AG04449 (cell line): ENCODE data around the gene PPP1R13B.

ENCODE experiments used
- CTCF ChIA-PET: fragments of 350-600 bp; formaldehyde crosslinking; extraction: SDS; loops from one replicate; lab custom pipeline; 2021; ENCODE audit warnings: antibody characterized with exemption; lab: Yijun Ruan, JAX
- POLR2A ChIA-PET: fragments of 400-600, 350-600 bp; formaldehyde crosslinking; extraction: SDS; loops from one replicate; lab custom pipeline; 2020; ENCODE audit warnings: antibody characterized with exemption, inconsistent platforms; lab: Yijun Ruan, JAX
- DNase-seq: peaks from one replicate; pipeline ENCODE4 v3.0.0-alpha.2; 2010; ENCODE audit warnings: low read depth, low spot score
- H3K4me3 ChIP-seq: 2 replicates; pipeline ENCODE4 v1.5.1; 2011; ENCODE audit warnings: low read depth, mild to moderate bottlenecking, control low read depth, low read length
- CTCF ChIP-seq: IDR thresholded peaks from one replicate; pipeline ENCODE4 v1.5.1; 2011; ENCODE audit warnings: mild to moderate bottlenecking, moderate library complexity, low read length, control low read depth, inconsistent platforms; ENCODE audit not compliant: insufficient read depth; ENCODE audit errors: missing control alignments

PPP1R13B gene

GRCh38 chr14:103724116-103724515, 123.3 kb downstream of the PPP1R13B start:
- DNase-seq, result no peak
- ChIA-PET CTCF (interaction anchor here (0.8 to 1.2 kb wide), 2 partner anchors 19 to 110 kb away, joined by 3 to 4 read pairs; no protein-coding TSS in a partner anchor), POLR2A (interaction anchor here (0.5 to 1.1 kb wide), 3 partner anchors 9 to 13 kb away, joined by 3 read pairs; partner anchors contain the start of genes XRCC3 and ZFYVE21)
- no peak overlapping the region for H3K4me3 ChIP-seq
- TF ChIP-seq CTCF, result no peak

GRCh38 chr14:103723748-103724081, 123.7 kb downstream of the PPP1R13B start:
- TF ChIP-seq CTCF, result no peak
- no peak for DNase-seq
- POLR2A ChIA-PET, result interaction anchor here (0.5 to 0.7 kb wide), 2 partner anchors 9 to 13 kb away, joined by 3 read pairs; no protein-coding TSS in a partner anchor
- CTCF ChIA-PET, result no interaction called here
- no peak overlapping the region for H3K4me3 ChIP-seq

GRCh38 chr14:103721334-103722120, 125.8 kb downstream of the PPP1R13B start:
- no peak for DNase-seq
- ChIA-PET CTCF (interaction anchor here (0.8 to 1.3 kb wide), 2 partner anchors 12 to 87 kb away, joined by 4 to 6 read pairs; no protein-coding TSS in a partner anchor), POLR2A (no interaction called here)
- TF ChIP-seq CTCF, result no peak
- no peak overlapping the region for H3K4me3 ChIP-seq

- CTCF ChIA-PET, result no interaction called here
Measured at GRCh38 chr14:103719751-103720150, 127.6 kb downstream of the PPP1R13B start.

GRCh38 chr14:103718572-103718971, 128.8 kb downstream of the PPP1R13B start:
- TF ChIP-seq CTCF, result no peak
- DNase-seq, result no peak
- POLR2A ChIA-PET, result interaction anchor here (1.1 kb wide), 1 partner anchor 14 kb away, joined by 3 read pairs; no protein-coding TSS in a partner anchor

More at GRCh38 chr14:103719751-103720150, 127.6 kb downstream of the PPP1R13B start:
- no peak for DNase-seq
- POLR2A ChIA-PET, result interaction anchor here (1.1 kb wide), 1 partner anchor 13 kb away, joined by 3 read pairs; no protein-coding TSS in a partner anchor
- no peak for TF ChIP-seq CTCF
- H3K4me3 ChIP-seq, result no peak overlapping the region

GRCh38 chr14:103716899-103717411, 130.4 kb downstream of the PPP1R13B start:
- DNase-seq, result no peak
- ChIA-PET POLR2A (no interaction called here), CTCF (interaction anchor here (1.3 kb wide), 1 partner anchor 92 kb away, joined by 3 read pairs; no protein-coding TSS in a partner anchor)
- TF ChIP-seq CTCF, result no peak
- H3K4me3 ChIP-seq, result peak overlapping the region; percentile 64

More at GRCh38 chr14:103718572-103718971, 128.8 kb downstream of the PPP1R13B start:
- H3K4me3 ChIP-seq, result no peak overlapping the region
- CTCF ChIA-PET, result interaction anchor here (0.9 kb wide), 2 partner anchors 105 to 202 kb away, joined by 3 to 4 read pairs; no protein-coding TSS in a partner anchor
